Skin of body (tissue), 2 donors: ENCODE measurements around the gene PDE4D. TPM values are rescaled to one million over a fixed set of nuclear protein-coding genes. Genes with fewer than 3 reads are reported as not detected.

Experiments
- DNase-seq: peaks from one replicate; lab custom pipeline; 2025; lab: John Stamatoyannopoulos, UW
- total RNA-seq: library from RNA; depleted of rRNA; stranded (reverse); fragments of >200 nt; gene quantifications from one replicate; pipeline ENCODE4 v1.2.3, GENCODE V29; 2014

PDE4D gene
- total RNA-seq, 1 donor from 2014 or later = 39.7 TPM

GRCh38 chr5:59300930-59301329, 592.6 kb downstream of the PDE4D start:
- DNase-seq = no peak

- DNase-seq = no peak
Observed at GRCh38 chr5:59299006-59299405, 594.5 kb downstream of the PDE4D start.

GRCh38 chr5:59296317-59297264, 596.9 kb downstream of the PDE4D start:
- peak; percentile 35 for DNase-seq

DNA sequence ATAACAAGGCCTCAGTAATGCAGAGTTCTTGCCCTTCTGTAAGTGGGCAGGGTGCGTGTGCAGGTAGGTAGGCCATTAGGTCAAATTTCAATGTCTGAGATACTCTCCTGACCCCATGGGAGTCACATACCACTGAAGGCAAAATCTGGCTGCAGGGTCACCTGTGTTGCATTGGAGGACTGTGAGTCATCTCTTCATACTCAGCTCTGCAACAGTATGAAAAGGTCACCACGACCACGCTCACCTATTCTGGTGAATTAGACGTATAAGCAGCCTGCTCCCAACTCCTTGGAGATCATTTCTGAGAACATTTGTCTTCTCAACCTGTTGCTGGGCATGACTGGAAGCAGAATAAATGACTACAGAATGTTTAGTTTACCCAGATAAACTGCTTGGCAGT, 599.8 kb downstream of the PDE4D start:
- no peak for DNase-seq

DNA sequence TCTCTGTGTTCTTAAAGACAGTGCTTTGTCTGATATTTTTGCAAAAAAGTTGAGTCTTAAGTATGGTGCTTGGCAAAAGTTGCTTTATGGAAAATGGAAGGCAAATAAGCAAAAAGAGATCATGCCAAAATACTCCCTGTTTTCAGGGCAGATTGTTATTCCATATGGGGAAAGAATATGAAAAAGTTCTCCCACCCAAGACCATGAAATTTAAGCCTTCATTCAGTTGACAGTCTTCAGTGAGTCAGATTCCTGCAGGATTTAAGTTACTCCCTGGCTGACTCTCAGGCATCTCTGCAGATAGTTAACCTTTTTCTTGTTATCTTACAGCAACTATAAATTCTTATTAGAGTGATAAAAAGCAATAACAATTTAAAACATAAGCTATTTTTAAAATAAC, 601.6 kb downstream of the PDE4D start:
- no peak for DNase-seq

DNA sequence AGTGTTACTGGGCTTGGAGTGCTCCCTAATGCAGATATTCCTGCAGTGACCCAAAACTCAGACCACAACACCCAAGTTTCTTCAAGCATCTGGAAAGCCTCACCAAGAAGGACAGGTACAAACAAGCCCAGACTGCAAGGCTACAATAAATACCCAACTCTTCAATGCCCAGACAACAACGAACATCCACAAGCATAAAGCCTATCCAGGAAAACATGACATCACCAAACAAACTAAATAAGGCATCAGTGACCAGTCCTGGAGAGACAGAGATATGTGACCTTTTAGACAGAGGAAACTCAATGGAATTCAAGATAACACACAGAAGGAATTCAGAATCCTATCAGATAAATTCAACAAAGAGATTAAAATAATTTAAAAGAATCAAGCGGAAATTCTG, 605.6 kb downstream of the PDE4D start:
- no peak for DNase-seq

DNA sequence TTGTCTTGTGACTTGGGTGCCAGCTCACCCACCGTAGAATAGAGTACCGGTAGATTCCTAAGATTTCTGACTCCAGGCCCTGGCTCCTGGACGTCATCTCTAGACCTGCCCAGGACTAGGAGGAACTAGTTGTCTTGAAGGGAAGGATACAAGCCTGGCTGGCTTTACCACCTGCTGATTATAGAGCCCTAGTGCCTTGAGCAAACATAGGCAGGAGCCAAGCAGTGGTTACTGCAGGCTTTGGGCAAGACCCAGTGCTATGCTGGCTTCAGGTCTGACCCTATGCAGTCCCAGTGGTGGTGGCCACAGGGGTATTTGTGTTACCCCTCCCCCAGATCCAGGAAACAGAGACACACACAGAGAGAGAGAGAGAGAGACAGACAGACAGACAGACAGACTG, 606.2 kb downstream of the PDE4D start:
- DNase-seq = no peak

- no peak for DNase-seq
Observed at GRCh38 chr5:59286510-59286909, 607.0 kb downstream of the PDE4D start.

GRCh38 chr5:59285300-59286016, 608.1 kb downstream of the PDE4D start:
- no peak for DNase-seq

DNA sequence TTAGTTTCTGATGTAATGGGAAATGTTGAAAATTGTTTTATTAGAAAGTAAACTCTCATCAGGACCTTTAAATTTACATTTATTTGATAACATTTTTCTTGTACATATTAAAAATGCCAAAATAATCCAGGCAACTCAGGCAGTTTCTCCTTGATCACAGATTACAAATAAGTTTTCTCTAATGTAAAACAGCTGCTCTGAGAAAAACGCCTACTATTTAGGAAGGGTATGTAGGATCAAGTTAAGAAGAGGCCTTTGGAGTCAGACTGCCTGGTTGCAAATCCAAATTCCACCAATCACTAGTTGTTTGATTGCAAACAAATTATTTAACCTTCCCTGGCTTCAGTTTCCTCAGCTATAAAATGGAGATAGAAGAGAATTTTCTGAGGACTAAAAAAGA, 610.8 kb downstream of the PDE4D start:
- no peak for DNase-seq

GRCh38 chr5:59279979-59280378, 613.5 kb downstream of the PDE4D start:
- no peak for DNase-seq

GRCh38 chr5:59276917-59277372, 616.6 kb downstream of the PDE4D start:
- peak; percentile 67 for DNase-seq

- DNase-seq = no peak
Observed at GRCh38 chr5:59276325-59276675, 617.2 kb downstream of the PDE4D start.

DNA sequence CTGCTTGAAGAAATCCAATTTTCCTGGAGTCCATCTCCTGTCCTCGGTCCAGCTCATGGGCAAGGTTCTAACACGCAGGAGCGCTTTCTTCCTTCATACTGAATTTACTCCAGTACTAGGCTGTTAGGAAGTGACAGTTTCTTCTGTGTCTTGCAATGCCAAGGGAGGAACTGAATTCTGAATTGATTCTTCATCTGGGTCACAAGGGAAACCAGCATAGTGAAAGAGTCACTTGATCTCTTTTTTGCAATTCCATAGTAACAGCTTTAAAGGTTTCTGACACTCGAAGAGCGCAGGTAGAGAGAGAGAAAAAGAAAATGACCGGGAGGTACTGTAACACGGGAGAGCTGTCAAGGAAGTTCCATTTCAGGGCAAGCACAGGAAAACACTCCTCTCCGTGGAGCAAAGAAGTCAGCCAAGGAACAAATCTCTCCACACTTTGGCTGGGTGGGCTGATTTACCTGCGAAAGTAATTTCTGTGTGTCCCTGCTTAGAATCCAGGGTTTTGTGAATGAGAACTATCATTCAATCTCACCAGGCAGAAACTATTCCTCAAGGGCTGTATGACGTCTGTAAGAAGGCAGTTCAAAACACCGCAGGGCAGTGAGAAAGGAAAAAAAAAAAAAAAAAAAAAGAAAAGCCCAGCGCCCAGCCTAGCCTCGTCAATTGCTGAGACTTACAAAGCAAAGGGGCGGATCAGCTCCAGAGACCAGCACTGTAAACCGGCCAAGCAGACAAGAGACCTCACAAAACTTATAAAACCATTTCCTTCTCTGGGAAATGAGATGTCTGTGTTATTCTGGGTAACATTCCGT, 617.8 kb downstream of the PDE4D start:
- peak; percentile 44 for DNase-seq

DNA sequence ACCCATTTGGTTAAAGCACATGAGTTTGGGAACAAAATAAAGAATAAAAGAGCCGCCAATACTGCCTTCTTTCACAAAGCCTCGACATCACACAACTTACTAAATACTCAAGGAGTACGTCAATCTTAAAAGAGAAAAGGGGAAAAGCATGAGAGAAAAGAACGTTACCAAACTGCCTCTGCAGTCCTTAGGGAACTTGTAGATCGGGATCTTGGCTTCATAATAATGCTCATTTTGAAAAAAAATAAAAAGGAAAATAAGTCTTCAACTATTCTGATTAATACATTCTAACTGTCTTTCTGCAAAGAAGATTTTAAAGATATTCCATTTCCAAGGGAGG, 618.4 kb downstream of the PDE4D start:
- DNase-seq = no peak

GRCh38 chr5:59274106-59274636, 619.4 kb downstream of the PDE4D start:
- DNase-seq = no peak

DNA sequence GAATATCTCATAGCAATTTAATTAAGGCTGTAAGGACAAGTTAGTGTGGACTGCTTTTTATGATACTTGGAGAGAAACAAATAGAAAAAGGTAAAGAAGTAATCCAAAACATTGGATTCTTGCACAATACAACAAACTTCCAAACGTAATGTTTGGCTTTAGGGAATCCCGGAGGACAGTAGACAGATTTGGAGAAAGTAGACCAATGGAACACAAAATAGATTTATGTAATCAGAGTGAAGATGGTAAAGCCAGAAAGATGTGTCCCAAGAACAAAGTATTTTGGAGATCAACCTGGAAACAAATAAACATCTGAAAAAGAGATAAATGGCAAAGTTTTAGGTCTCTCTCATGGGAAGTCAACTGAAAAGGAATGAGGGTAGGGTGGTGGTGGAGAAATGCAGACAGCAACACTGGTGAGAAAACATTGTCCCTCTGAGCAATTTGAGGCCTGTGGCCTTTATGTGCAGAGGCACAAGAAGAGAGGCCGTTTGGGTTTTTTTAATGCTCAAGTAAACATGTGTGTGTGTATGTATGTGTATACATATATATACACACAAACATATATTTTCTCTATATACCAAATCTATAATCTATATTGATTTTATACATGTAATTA, 620.6 kb downstream of the PDE4D start:
- peak; percentile 23 for DNase-seq

- no peak for DNase-seq
Observed at GRCh38 chr5:59268756-59269415, 624.6 kb downstream of the PDE4D start.

DNA sequence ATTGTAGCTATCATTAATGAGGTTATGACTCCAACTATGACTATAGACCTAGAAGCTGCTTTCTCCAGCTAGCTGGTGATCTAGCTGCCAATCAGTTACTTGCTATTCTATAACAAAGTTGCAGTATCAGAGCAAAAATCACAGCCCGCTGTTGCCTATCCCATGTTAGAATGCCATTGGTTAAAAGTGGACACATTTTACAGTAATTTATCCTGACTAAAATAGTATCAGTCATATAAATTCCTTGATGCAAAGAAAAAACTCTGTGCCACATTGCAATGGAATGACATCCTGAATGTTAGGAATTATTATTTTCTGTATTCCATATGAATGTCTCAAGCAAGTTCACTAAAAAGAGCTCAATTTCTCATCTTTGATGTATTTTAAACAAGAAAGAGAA, 626.5 kb downstream of the PDE4D start:
- no peak for DNase-seq

- DNase-seq = no peak
Observed at GRCh38 chr5:59266410-59266809, 627.1 kb downstream of the PDE4D start.
